GM19043 (cell line): ENCODE data around the gene KANSL3.
"Not testable (repeated sequence)": the region's sequence is repeated elsewhere in the genome, so short reads cannot be mapped to it uniquely, and the experiment has no call there.

ENCODE experiments used
- ATAC-seq: cut with Tn5 transposase; IDR thresholded peaks from one replicate; pipeline ENCODE4 v1.9.1; 2021; ENCODE audit warnings: low read depth; ENCODE audit not compliant: unreplicated experiment

The KANSL3 gene

DNA sequence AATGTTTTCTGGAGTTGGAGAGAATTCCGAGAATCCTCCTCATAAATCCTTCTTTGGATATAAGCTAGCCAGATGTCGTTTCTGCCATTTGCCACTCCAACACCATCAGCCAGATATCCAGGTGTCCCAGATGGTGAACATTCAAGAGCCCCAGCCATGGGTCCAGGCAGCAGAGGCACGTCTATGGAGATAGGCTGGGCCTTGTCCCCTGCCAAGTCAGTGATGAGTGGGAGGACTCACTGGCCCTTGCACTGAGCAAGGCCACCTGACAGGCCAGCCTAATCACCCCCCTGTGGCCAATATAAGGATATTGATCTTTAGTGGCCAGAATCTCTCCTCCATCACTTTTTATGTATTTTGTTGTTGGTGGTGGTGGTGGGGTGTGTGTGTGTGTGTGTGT is 73.5 kb downstream of the KANSL3 start:
- no peak for ATAC-seq

DNA sequence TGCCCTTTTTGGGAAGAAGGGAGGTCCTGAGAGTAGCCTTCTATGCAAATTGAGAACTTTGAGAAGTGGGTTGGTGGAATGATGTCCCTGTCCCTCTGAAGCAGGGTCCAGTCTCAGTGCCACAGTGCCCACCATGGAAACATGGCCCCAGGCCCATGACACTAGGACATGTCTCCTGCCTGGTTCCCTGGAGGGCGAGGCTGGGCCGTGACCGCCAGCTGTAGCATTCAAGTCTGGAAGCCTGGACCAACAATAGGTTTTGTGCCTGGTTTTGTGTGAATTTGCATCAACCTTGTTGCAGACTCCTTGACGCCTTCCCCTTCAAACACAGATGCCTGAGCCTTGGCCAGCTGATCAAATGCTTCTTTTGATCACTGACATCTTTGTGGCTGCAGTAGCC is 74.1 kb downstream of the KANSL3 start:
- ATAC-seq = no peak

DNA sequence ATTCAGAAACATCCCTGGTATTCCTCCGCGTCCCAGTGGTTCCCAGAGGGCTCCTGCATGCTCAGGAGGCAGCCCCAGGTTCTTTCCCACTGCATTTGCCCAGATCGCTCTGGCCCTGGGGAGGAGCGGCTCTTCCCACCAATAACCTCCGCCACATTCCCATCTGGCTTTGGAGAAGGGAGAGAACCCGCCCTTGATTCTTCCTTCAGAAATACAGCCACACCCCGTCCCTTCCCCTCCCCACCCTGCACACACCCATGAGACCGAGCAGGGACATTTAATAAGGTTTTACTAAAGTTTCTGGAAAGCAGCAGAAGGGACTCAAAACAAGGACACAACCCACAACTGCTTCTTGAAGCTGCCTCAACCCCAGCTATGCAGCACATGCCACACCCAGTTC is 79.6 kb downstream of the KANSL3 start:
- ATAC-seq = no peak

DNA sequence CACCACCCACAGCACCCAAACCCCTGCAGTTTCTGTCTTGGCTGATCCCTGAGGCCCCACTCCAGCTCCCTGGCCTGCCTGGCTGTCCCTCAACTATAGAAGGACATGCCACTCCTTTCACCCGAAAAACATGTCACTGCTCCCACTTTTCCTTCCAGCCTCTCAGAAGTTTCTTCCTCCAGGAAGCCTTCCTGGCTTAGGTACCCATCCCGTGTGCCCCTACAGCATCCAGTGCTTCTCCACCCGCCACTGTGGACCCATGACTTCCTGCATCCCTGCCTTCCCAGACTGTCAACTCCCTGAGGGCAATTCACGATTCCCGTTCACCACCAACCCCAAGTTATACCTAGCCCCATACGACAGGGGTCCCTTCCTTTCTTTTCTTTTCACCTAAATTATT is 80.1 kb downstream of the KANSL3 start:
- ATAC-seq = no peak

DNA sequence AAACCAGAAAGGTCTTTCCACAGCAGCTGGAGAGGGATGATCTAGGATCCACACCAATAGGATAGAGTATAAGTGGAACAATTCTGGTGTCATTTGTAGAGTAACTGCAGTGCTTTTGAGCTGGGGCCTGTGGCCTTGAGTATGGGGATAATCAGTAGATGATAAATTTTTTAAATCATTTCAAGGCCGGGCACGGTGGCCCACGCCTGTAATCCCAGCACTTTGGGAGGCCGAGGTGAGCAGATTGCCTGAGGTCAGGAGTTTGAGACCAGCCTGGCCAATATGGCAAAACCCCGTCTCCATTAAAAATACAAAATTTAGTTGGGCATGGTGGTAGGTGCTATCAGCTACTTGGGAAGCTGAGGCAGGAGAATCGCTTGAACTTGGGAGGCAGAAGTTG is 80.7 kb downstream of the KANSL3 start:
- ATAC-seq = not testable (repeated sequence)

DNA sequence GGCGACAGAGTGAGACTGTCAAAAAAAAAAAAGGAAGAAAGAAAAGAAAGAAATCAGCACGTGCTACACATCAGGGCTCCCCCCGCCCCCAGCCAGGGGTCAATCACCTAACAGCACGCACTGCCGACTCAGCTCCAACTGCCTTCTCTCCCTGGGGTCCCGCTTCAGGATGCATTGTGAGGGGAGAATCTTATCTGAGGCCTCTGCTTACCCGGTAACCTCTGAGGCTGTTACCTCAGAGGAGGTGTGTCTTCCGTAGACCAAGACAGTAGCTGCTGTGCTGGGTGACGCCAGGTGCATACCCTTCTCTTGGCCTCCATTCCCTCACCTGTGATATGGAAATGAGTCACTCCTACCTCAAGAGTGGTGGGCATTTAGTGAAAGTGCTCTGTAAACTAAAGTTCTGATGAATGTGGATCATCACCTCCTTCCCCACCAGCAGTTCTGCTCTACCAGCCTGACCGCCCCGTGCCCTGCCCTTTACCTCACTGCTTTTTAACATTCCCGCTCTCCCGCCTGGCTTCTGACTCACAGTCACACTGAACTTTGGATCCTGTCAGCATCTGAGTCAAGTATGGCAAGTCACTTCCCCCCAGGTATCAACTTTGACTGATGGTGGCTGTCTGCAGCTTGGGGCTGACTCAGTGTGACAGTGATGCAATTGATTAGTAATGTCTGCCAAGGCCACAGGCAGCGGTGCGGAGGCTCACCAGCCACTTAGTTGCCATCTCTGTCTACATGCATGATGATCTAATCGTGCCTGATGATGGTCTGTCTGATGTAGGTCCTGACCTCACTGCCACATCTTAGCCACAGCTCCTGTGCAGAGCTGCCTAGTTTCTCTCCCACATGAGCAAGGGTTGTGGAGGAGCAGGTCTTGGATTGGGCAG is 81.4 kb downstream of the KANSL3 start:
- ATAC-seq = no peak

DNA sequence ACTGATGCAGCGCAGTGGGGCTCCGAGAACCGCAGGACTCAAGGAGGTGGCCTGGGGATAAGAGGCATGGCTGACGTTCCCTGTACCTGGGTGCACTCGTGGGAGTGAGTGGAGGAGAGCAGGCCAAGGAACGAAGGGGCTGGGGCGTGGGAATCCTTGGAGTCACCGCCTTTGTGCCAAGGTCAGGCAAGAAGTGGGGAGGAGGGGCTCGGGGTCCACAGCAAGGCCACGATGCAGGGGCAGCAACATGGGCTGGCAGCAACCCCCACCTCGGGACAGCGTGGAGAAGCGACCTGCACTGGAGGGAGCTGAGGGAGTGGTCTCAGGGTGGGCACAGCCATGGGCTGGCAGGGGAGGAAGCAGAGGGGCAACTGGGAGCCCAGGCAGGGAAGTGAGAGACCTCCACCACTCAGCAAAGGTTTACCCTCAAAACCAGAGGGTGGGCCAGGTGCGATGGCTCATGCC is 82.9 kb downstream of the KANSL3 start:
- ATAC-seq = no peak

DNA sequence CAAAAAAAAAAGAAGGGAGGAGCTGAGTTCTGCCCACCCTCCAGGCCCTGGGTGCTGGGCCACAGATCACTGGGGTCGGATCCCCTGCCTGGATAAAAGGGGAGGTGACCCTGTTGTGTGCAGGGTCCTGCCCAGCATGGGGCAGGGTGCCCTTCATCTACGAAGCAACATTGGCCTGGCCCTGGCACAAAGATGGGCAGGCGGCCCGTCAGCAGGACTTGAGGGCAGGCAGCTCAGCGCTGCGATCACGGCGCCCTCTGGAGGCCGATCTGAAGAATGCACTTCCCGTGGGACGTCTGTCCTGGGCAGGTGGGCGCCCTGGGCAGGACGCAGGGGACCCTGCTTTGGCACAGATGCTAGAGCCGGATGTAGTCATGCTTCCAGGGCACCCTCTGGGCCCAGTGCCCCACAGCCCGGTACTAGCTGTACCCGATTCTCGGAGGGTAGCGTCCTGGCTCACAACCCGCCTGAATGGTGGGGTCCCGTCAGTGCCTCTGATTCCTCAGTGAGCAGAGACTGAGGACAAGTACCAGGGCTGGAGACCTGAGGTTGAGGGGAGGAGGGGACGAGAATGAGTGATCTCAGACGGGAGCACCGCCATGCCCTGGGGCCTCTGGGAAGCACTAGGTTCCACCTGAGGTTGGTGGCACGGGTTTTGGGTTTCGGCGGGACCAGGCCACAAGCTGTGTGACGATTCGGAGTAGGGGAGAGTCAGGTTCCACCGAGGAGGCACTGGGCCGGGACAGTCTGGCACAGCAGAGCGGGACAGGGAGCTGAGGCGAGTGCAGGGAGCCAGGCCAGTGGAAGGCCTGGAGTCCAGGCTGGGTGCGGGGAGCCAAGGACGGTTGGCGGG is 83.6 kb downstream of the KANSL3 start:
- ATAC-seq = peak; percentile 56

DNA sequence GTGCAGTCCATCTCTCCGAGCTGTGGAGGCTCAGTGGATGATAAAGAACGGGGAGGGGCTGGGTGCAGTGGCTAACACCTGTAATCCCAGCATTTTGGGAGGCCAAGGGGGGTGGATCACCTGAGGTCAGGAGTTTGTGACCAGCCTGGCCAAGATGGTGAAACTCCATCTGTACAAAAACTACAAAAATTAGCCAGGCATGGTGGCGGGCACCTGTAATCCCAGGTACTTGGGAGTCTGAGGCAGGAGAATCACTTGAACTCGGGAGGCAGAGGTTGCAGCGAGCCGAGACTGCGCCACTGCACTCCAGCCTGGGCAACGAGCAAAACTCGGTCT is 84.2 kb downstream of the KANSL3 start:
- ATAC-seq = not testable (repeated sequence)

DNA sequence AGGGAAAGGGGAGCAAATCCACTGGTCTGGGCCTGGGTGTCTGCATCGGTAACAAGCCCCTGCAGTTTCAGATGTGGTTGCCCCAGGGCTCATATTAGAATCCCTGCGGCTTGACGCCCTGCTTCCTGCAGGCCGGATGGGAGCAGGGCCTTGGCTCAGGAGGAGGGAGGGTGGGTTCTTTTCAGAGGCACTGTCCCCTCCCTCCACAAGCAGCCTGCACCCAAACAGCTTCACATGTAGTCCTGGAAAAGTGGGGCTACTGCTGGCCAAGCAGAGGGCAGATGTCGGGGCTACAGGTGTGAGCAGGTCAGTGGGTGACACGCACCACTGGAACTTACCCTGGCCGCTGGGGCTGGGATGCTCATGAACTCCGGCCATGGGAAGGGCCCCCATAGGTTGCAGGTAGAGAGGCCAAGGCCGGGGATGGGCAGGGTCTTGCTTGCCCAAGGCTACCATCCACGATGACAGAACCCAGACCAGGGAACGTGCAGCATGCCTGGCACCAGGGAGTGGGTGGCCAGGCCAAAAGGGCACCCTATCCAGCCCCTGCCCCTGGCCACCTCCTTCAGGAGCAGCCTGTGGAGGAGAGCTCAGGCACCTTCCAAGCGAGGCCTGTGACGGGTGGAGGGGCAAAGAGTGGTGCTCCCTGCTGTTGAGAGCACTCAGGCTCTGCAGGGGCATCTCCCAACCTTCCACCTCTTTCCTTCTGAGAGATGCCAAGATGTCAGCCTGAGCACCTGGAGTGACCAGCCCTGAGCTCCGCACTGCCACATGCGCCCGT is 84.7 kb downstream of the KANSL3 start:
- ATAC-seq = no peak

DNA sequence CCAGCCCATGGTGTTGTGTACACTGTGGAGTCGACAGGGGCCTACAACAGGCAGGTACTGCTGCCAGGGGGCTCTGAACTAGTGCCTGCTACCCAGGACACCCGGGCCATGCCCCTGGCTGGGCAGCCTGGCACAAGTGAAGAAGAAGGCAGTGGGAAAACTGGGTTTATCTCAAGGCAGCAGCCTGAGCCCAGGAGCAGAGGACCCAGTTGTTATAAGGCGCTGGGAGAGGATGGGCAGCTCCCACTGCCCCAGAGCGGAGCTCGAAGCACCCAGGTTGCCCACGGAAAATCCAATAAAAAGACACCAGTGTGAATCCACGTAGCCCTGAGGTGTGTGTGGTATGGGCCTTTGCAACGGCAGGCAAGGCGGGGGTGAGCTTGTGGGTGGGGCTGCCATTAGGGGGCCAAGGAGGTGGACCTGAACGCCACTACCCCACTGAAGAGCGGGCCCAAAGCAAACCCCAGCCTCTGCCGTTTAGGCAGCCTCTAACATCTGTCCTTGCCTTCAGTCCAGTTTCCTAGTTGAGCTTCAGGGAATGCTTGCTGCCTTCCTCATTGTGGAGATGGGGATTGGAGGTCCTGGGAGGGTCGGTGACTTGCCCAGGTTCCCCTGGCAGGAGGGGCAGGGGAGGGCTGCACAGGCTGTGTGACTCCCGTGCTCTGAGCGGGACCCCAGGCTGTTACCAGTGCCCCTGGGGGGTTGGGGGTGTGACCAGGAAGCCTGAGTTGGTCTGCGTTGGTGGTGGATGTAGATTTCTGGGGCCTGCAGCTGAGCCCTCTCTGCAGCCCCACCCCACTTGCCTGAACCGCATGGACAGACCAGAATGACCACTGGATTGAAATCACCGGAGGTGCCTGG is 85.6 kb downstream of the KANSL3 start:
- ATAC-seq = no peak

DNA sequence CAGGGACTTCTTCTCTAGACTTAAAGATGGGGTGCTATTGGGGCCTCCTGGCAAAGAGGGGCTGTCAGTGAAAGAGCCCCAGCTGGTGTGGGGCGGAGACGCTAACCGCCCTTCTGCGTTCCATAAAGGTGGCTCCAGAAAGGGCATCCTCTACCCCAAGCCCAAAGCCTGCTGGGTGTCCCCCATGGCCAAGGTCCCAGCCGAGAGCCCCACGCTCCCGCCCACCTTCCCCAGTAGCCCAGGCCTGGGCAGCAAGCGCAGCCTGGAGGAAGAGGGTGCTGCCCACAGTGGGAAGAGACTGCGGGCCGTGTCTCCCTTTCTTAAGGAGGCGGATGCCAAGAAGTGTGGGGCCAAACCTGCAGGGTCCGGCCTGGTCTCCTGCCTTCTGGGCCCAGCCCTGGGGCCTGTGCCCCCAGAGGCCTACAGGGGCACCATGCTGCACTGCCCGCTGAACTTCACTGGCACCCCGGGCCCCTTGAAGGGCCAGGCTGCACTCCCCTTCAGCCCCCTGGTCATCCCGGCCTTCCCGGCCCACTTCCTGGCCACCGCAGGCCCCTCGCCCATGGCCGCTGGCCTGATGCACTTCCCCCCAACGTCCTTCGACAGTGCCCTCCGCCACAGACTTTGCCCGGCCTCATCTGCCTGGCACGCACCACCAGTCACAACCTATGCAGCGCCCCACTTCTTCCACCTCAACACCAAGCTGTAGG is 86.4 kb downstream of the KANSL3 start:
- no peak for ATAC-seq

DNA sequence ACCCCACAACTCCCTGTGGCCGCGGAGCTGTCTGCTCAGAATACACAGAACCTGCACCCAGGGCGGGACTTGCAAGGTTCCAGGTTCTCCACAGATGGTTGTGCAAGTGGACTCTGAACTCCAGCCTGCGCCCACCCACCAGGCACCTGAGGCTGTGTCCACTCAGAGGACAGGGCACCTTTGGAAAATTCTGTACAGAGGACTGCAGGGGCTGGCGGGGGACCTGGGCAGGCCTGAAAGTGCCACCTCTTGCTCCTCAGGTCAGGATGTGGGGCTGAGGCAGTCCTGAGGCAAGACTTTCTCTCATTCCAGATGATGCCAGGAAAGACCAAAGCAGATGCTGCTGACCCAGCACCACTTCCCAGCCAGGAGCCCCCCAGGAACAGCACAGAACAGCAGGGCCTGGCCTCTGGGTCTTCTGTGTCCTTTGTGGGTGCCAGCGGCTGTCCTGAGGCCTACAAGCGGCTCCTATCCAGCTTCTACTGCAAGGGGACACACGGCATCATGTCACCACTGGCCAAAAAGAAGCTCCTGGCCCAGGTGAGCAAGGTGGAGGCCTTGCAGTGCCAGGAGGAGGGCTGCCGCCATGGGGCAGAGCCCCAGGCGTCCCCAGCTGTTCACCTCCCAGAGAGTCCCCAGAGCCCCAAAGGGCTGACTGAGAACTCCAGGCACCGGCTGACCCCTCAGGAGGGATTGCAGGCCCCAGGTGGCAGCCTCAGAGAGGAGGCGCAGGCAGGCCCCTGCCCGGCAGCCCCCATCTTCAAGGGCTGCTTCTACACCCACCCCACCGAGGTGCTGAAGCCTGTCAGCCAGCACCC is 87.1 kb downstream of the KANSL3 start:
- no peak for ATAC-seq

DNA sequence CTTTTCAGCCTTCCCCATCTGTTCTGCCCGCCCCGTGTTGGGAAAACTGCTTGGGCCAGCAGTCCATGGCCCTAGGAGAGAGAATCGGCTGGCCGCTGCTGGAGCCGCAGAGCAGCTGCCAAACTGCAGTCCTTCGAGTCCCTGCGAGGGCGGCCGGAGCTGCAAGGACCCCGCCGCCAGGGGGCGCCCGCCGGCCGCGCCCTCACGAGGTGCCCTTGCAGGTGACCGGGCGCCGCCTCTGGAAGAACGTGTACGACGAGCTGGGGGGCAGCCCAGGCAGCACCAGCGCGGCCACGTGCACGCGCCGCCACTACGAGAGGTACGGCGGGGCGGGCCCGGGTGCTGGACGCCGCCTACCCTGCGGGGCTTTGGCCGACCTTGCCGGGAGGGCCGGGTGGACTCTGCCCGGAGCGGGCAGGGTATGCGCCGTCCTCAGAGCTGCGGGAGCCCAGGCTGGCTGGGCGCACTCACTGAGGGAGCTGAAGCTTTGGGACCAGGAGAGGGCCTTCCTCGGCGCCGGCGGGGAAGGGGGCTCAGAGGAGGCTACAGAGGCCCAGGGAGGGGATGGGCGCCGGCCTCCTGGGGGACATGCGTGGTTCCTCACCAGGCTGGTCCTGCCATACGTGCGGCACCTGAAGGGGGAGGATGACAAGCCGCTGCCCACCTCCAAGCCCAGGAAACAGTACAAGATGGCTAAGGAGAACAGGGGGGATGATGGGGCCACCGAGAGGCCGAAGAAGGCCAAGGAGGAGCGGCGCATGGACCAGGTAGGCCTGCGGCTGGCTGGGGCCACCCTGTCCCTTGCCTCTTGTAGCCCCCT is 87.9 kb downstream of the KANSL3 start:
- ATAC-seq = no peak

DNA sequence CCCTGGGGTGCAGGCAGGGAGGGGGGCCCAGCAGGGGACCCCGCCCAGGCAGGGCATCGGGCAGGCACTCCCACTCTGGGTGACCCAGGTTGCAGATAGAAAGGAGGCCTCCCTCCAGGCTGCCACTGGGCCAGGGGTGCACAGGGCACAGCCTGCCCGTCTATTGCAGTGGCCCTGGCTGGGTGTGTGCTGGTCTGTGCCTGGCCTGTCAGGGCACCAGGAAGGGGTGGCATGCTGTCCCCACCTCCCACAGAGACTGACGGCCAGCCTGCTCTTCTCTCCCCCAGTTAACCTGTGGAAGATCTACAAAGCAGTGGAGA is 88.7 kb downstream of the KANSL3 start:
- no peak for ATAC-seq

DNA sequence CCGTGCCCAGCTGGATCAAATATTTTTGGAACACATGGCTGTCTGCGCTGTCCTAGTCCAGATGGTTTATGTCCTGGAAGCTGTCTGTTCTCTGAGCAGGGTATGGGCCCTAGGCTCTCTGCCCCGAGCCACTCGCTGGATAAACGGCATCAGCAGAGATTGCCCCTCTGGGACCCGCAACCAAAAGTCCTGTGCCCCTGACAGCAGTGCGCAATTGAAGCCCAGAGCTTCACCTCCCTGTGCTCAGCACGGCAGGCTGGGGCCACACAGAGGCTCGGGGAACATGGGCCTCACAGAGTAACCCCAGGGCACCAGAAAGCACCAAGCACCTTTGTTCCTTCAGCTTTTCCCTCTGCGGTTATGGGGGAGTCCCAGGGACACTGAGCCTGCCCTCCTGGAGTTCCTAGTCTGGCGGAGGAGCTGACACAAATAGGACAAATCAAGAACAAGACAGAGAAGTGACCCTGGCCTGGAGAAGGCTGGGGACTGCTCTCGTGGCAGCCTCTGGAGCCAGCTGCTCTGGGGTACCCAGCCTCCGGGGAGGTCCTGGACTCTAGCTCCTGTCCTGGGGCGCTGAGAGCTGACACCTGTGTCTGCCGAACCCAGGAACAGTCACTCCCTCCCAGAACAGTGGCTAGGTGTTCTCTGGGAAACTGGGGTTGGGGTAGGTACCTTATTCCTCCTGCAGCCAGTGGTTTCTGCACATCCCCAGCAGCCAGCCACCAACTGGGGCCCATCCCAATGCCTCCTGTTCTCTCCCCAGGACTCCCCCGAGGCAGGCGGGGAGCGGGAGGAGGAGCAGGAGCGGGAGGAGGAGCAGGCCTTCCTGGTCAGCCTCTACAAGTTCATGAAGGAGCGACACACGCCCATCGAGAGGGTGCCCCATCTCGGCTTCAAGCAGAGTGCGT is 89.3 kb downstream of the KANSL3 start:
- no peak for ATAC-seq

DNA sequence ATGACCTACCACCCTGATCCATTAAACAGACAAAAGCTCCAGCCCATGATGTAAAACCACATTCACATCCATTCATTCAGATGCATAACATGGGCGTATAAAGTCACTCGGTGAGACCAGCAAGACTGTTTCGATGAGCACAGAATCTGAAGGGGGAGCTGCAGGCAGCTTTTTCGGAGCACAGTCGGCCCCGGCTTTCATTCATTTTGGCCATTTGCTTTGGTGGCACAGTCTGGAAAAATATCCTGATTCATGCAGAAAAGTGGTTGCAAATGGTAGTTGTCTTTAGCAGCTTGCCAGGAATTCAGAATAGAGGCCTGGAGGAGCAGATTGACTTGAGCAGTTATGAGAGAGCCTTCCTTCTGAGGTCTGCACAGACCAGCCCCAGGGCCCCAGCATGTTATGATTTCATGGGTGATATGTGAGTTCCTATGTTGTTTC is 90.4 kb downstream of the KANSL3 start:
- ATAC-seq = no peak
